ENCODE measurements around the gene NMU.

DNA sequence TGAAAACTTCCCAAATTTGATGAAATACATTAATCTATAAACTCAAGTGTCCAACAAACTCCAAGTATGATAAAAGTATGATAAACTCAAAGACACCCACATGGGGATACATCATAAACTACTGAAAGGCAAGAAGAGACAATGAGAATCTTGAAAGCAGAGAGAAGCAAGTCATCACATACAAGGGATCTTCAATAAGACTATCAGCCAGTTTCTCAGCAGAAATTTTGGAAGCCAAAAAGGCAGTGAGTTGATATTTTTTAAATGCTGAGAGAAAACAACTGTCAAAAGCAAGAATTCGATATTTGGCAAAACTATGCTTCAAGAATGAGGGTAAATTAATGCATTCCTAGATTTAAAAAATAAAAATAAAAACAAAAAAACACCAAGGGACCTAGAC, 60.6 kb downstream of the NMU start:
- TF ChIP-seq, protein P1, sequence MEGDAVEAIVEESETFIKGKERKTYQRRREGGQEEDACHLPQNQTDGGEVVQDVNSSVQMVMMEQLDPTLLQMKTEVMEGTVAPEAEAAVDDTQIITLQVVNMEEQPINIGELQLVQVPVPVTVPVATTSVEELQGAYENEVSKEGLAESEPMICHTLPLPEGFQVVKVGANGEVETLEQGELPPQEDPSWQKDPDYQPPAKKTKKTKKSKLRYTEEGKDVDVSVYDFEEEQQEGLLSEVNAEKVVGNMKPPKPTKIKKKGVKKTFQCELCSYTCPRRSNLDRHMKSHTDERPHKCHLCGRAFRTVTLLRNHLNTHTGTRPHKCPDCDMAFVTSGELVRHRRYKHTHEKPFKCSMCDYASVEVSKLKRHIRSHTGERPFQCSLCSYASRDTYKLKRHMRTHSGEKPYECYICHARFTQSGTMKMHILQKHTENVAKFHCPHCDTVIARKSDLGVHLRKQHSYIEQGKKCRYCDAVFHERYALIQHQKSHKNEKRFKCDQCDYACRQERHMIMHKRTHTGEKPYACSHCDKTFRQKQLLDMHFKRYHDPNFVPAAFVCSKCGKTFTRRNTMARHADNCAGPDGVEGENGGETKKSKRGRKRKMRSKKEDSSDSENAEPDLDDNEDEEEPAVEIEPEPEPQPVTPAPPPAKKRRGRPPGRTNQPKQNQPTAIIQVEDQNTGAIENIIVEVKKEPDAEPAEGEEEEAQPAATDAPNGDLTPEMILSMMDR (conservative IDR thresholded peaks at IDR 0.05; ENCODE audit: low read depth in 2 of 2), result no peak
- TF ChIP-seq, protein P2, sequence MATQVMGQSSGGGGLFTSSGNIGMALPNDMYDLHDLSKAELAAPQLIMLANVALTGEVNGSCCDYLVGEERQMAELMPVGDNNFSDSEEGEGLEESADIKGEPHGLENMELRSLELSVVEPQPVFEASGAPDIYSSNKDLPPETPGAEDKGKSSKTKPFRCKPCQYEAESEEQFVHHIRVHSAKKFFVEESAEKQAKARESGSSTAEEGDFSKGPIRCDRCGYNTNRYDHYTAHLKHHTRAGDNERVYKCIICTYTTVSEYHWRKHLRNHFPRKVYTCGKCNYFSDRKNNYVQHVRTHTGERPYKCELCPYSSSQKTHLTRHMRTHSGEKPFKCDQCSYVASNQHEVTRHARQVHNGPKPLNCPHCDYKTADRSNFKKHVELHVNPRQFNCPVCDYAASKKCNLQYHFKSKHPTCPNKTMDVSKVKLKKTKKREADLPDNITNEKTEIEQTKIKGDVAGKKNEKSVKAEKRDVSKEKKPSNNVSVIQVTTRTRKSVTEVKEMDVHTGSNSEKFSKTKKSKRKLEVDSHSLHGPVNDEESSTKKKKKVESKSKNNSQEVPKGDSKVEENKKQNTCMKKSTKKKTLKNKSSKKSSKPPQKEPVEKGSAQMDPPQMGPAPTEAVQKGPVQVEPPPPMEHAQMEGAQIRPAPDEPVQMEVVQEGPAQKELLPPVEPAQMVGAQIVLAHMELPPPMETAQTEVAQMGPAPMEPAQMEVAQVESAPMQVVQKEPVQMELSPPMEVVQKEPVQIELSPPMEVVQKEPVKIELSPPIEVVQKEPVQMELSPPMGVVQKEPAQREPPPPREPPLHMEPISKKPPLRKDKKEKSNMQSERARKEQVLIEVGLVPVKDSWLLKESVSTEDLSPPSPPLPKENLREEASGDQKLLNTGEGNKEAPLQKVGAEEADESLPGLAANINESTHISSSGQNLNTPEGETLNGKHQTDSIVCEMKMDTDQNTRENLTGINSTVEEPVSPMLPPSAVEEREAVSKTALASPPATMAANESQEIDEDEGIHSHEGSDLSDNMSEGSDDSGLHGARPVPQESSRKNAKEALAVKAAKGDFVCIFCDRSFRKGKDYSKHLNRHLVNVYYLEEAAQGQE (IDR thresholded peaks at IDR 0.05; ENCODE audit: unreplicated experiment), result no peak
- no peak for TF ChIP-seq POLR2AphosphoS5 (IDR thresholded peaks at IDR 0.05; ENCODE audit: low read depth)
- no peak for TF ChIP-seq EZH2 (IDR thresholded peaks at IDR 0.05; ENCODE audit: low read depth, unreplicated experiment)
- TF ChIP-seq EZH2phosphoT487 (IDR thresholded peaks at IDR 0.05; ENCODE audit: unreplicated experiment), result no peak

Measured in GM23338 (cell line).